MM.1S (cell line): ENCODE data around the gene LEO1.

Experiments used
- DNase-seq: peaks from one replicate; pipeline ENCODE4 v3.0.0-alpha.2; 2015
- H2AFZ ChIP-seq: fragments of 300-600 bp; sonication (generic); 2 replicates; pipeline ENCODE4 v1.6.0; 2016; ENCODE audit warnings: antibody characterized with exemption, low read length
- H3F3A ChIP-seq: fragments of 300-600 bp; sonication (generic); 2 replicates; pipeline ENCODE4 v1.6.1; 2016; ENCODE audit warnings: mild to moderate bottlenecking, antibody characterized with exemption, low read length, moderate library complexity, mixed read lengths; ENCODE audit not compliant: insufficient read depth
- H3K27ac ChIP-seq: fragments of 300-600 bp; sonication (generic); 2 replicates; pipeline ENCODE4 v1.5.1; 2016; ENCODE audit warnings: mild to moderate bottlenecking, low read length
- H3K27me3 ChIP-seq: fragments of 300-600 bp; sonication (generic); replicated peaks from 2 replicates; pipeline ENCODE4 v1.6.0; 2016; ENCODE audit warnings: low read length; ENCODE audit not compliant: insufficient read depth
- H3K36me3 ChIP-seq: fragments of 300-600 bp; sonication (generic); replicated peaks from 2 replicates; pipeline ENCODE4 v1.6.1; 2016; ENCODE audit warnings: mild to moderate bottlenecking, low read length, mixed read lengths; ENCODE audit not compliant: insufficient read depth
- H3K4me1 ChIP-seq: fragments of 300-600 bp; sonication (generic); 2 replicates; pipeline ENCODE4 v1.6.1; 2016; ENCODE audit warnings: low read length, mixed read lengths
- H3K4me2 ChIP-seq: fragments of 300-600 bp; sonication (generic); 2 replicates; pipeline ENCODE4 v1.6.0; 2016; ENCODE audit warnings: low read depth, low read length
- H3K4me3 ChIP-seq: fragments of 300-600 bp; sonication (generic); 2 replicates; pipeline ENCODE4 v1.5.1; 2016; ENCODE audit warnings: low read length, mixed read lengths
- H3K79me2 ChIP-seq: fragments of 300-600 bp; sonication (generic); 2 replicates; pipeline ENCODE4 v1.6.1; 2016; ENCODE audit warnings: mixed run types, low read length, mixed read lengths
- H3K9ac ChIP-seq: fragments of 300-600 bp; sonication (generic); 2 replicates; pipeline ENCODE4 v1.6.1; 2016; ENCODE audit warnings: low read length, mixed read lengths
- H3K9me2 ChIP-seq: fragments of 300-600 bp; sonication (generic); replicated peaks from 2 replicates; pipeline ENCODE4 v1.6.1; 2016; ENCODE audit warnings: mild to moderate bottlenecking, low read length, mixed read lengths; ENCODE audit not compliant: insufficient read depth
- H3K9me3 ChIP-seq: fragments of 300-600 bp; sonication (generic); replicated peaks from 2 replicates; pipeline ENCODE4 v1.6.1; 2016; ENCODE audit warnings: mild to moderate bottlenecking, low read length, mixed read lengths; ENCODE audit not compliant: insufficient read depth
- H4K20me1 ChIP-seq: fragments of 300-600 bp; sonication (generic); 2 replicates; pipeline ENCODE4 v1.6.1; 2016; ENCODE audit warnings: mild to moderate bottlenecking, low read length, moderate library complexity, mixed read lengths; ENCODE audit not compliant: insufficient read depth
- EZH2 ChIP-seq: fragments of 300-600 bp; sonication (generic); optimal IDR thresholded peaks from 2 replicates; pipeline ENCODE3; 2017; ENCODE audit warnings: low read depth, mild to moderate bottlenecking, antibody characterized with exemption, low read length, mixed read lengths
- EZH2phosphoT487 ChIP-seq: fragments of 300-600 bp; sonication (generic); IDR thresholded peaks from 2 replicates; pipeline ENCODE4 v1.6.1; 2018; ENCODE audit warnings: antibody characterized with exemption, low read length
- TF ChIP-seq, protein P1 (sequence below): fragments of 300-600 bp; sonication (generic); IDR thresholded peaks from 2 replicates; pipeline ENCODE4 v1.5.1; 2016; ENCODE audit warnings: antibody characterized with exemption, low read length, mixed read lengths

The LEO1 gene

DNA sequence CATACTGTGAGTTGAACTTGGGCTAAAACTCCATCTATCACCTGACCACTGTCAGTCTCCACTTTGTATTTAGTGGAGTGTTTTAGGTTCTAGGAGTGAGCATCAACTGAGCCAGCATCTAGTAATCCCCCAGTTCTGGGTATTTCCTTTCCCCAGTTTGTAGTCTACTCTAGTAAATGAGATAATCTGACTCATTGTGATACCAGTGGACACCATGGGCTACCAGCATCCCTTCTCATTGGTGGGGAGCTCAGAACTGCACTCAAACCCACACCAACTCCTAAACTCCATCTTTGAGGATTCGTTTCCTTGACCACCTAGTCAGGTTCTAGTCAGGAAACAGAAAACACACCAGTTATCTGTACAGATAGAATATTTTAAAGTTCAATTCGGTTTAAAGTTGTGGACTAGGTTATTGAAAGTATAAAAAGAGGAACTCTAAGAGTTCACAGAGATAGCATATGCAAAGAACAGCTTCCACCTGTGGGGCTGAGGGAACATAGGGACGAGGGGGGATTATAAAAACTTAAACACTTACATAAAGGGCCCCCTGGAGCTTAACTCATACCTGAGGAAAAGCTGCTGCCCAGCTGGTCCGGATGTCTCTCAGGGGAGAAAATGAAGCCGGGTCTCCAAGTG is 36.0 kb downstream of the LEO1 start:
- H3K9ac ChIP-seq, result no peak overlapping the region
- no peaks in the 10 kb centered on the region for H4K20me1 ChIP-seq
- TF ChIP-seq, protein P1, sequence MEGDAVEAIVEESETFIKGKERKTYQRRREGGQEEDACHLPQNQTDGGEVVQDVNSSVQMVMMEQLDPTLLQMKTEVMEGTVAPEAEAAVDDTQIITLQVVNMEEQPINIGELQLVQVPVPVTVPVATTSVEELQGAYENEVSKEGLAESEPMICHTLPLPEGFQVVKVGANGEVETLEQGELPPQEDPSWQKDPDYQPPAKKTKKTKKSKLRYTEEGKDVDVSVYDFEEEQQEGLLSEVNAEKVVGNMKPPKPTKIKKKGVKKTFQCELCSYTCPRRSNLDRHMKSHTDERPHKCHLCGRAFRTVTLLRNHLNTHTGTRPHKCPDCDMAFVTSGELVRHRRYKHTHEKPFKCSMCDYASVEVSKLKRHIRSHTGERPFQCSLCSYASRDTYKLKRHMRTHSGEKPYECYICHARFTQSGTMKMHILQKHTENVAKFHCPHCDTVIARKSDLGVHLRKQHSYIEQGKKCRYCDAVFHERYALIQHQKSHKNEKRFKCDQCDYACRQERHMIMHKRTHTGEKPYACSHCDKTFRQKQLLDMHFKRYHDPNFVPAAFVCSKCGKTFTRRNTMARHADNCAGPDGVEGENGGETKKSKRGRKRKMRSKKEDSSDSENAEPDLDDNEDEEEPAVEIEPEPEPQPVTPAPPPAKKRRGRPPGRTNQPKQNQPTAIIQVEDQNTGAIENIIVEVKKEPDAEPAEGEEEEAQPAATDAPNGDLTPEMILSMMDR, result no peak
- H3K27me3 ChIP-seq, result no peaks in the 10 kb centered on the region
- H3K79me2 ChIP-seq, result no peaks in the 10 kb centered on the region
- H3K27ac ChIP-seq, result no peak overlapping the region
- H3K4me3 ChIP-seq, result no peak overlapping the region
- H3K4me1 ChIP-seq, result no peaks in the 10 kb centered on the region
- no peaks in the 10 kb centered on the region for H3F3A ChIP-seq
- H3K4me2 ChIP-seq, result no peak overlapping the region
- no peaks in the 10 kb centered on the region for H3K9me3 ChIP-seq
- H3K9me2 ChIP-seq, result no peaks in the 10 kb centered on the region
- DNase-seq, result no peak
- H2AFZ ChIP-seq, result no peak overlapping the region
- no peaks in the 10 kb centered on the region for H3K36me3 ChIP-seq

DNA sequence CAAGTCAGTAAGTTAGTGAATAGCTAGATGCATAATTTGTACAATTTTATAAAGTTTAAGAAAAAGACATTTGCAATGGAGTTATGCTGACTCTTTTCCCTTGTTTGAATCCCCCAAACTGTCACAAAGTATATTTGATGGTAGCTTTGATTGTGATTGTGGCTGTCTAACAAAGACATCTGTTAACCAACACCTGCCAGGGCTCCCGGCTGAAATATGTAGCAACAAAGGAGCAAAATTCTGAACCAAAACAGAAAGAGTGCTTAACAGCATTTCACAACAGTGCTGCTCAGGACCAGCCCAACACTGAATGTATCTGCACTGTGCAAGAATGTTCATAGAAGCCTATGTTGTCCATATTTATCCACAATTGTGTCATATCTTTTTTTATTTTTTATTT is 39.4 kb downstream of the LEO1 start:
- no peaks in the 10 kb centered on the region for H3K36me3 ChIP-seq
- H4K20me1 ChIP-seq, result no peaks in the 10 kb centered on the region
- no peak overlapping the region for H3K9ac ChIP-seq
- TF ChIP-seq EZH2 (no peak), EZH2phosphoT487 (no peak)
- TF ChIP-seq, protein P1, result no peak
- H3K27ac ChIP-seq, result no peak overlapping the region
- no peaks in the 10 kb centered on the region for H3K27me3 ChIP-seq
- no peaks in the 10 kb centered on the region for H3K9me3 ChIP-seq
- H2AFZ ChIP-seq, result no peak overlapping the region
- DNase-seq, result no peak
- no peaks in the 10 kb centered on the region for H3K9me2 ChIP-seq
- H3K4me1 ChIP-seq, result no peaks in the 10 kb centered on the region
- H3F3A ChIP-seq, result no peaks in the 10 kb centered on the region
- no peak overlapping the region for H3K4me2 ChIP-seq
- H3K4me3 ChIP-seq, result no peak overlapping the region
- H3K79me2 ChIP-seq, result no peaks in the 10 kb centered on the region

DNA sequence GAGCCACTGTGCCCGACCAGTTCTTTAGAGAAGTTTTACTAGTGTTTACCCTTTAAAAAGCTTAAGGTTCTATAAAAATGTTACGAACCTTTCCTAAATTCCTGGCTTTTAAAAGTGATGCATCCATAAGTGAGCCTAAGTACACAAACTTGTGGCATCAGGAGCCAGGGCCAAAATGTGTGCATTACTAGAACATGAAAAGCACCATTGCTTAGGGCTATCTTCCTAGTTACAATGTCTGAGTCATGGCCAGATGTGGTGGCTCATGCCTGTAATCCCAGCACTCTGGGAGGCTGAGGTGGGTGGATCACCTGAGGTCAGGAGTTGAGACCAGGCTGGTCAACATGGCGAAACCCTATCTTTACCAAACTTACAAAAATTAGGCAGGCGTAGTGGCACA is 39.9 kb downstream of the LEO1 start:
- no peak for TF ChIP-seq EZH2
- TF ChIP-seq EZH2phosphoT487, result no peak
- TF ChIP-seq, protein P1, result no peak

More for the DNA sequence above, 39.9 kb downstream of the LEO1 start:
- Histone ChIP-seq H3K9ac (no peak overlapping the region), H3K27ac (no peak overlapping the region), H3K79me2 (no peaks in the 10 kb centered on the region), H3K9me3 (no peaks in the 10 kb centered on the region), H3F3A (no peaks in the 10 kb centered on the region), H2AFZ (no peak overlapping the region), H3K4me3 (no peak overlapping the region), H3K9me2 (no peaks in the 10 kb centered on the region), H3K4me1 (no peaks in the 10 kb centered on the region), H3K27me3 (no peaks in the 10 kb centered on the region), H4K20me1 (no peaks in the 10 kb centered on the region), H3K4me2 (no peak overlapping the region), H3K36me3 (no peaks in the 10 kb centered on the region)
- DNase-seq, result no peak
